NCI-H226 (cell line): ENCODE data around the gene ERCC5.

Experiments
- DNase-seq: peaks from one replicate; pipeline ENCODE4 v3.0.0-alpha.2; 2015

Gene ERCC5

DNA sequence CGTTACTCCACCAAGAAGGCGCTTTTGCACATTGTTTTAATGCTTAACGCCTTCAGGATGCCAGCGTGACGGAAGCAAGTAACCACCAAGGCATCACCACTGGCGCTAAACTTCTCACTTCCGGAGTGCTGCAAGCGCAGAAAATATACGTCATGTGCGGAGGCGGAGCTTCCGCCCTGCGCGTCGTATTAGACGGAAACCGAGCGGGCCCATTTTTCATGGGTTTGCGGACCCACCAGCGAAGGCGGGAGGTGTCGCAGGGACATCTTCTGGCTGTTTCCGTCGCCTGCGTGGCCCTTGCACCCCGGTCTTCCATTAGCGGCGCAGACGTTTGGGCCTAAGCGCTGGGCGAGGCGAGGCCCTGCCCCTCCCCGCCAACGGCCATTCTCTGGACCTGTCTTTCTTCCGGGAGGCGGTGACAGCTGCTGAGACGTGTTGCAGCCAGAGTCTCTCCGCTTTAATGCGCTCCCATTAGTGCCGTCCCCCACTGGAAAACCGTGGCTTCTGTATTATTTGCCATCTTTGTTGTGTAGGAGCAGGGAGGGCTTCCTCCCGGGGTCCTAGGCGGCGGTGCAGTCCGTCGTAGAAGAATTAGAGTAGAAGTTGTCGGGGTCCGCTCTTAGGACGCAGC, at the start of gene ERCC5:
ERCC5 (plus strand) TSS at position 403 of the 631 bp plus-strand sequence. CDS start 235 bp downstream, outside the sequence.
- peak; percentile 94 for DNase-seq

DNA sequence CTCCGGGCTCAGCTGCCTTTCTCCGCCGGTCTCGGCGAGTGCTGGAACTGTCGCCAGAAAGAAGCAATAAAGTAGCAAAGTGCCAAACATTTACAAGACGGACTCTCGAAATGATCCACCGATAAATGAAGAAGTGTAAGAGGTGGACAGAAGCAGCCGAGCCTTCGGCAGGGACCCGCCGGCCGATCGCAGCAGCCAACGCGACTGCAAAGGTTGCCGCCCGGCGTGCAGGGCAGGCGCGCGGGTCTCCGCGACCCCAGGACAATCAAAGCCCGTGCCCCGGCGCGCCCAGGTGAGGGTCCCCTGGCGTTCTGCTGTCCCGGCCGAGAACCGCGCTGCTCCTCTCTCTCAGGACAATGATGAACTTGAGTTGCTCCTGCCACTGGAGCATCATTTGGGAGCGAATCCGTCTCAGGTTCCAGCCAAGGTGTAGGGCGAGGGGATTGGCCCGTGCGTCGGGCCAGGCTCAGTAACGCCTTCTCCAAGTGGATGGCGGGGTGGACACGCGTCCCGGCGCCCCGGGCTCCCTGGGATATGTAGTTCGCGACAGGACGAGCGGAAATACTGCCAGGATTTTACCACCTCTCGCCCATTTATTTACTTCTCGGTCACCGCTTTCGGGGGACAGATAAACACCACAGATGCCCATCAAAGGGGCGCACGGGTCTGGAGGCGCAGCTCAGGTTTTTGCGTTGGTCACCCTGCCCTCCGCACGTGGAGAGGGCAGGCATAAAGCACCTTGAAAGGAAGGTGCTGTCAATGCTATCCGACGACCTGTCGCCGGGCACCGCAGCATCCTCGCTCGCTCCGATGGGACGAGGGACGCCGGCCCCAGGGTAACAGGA, 47.0 kb upstream of the ERCC5 start, which contains the start of the genes BIVM and POGLUT2:
BIVM (plus strand) TSS at position 539 of the 845 bp plus-strand sequence. CDS start 8,149 bp downstream, outside the sequence.
POGLUT2 (minus strand) TSS at position 396 of the 845 bp plus-strand sequence; CDS start at position 90, 306 bp downstream.
- peak; percentile 94 for DNase-seq

DNA sequence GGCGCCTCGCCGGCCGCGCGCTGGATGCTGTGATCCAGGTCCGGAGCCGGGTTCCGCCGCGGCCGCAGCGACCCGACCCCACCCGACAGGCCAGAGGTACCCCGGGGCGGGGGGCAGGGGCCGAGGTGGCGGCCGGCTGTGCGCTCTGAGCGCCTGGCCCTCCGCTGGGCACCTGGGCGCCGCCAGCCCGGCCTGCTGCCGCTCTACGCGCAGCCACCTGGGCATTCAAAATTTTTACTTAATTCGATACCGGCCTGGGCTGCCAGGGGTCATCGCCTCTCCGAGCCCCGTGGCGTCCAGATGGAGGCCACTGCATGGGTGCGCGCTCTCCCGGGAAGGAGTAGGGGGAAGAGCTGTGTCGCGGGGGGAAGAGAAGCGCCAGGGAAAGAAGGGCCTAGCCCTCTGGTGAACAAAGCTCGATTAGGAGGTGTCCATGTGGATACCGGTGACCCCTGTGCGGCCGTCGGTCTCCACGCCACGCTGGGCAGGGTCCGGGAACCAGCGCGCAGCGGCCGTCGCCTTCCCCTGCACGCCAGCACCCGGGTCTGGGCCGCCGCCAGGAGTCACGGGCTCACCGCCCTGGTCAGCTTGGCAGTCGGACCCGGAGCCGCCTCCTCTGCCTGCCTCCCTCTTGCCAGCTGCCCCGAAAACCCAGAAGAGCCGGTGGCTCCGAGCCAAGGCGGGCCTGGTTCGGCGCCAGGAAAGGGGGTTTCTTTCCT, 46.2 kb upstream of the ERCC5 start:
- no peak for DNase-seq

DNA sequence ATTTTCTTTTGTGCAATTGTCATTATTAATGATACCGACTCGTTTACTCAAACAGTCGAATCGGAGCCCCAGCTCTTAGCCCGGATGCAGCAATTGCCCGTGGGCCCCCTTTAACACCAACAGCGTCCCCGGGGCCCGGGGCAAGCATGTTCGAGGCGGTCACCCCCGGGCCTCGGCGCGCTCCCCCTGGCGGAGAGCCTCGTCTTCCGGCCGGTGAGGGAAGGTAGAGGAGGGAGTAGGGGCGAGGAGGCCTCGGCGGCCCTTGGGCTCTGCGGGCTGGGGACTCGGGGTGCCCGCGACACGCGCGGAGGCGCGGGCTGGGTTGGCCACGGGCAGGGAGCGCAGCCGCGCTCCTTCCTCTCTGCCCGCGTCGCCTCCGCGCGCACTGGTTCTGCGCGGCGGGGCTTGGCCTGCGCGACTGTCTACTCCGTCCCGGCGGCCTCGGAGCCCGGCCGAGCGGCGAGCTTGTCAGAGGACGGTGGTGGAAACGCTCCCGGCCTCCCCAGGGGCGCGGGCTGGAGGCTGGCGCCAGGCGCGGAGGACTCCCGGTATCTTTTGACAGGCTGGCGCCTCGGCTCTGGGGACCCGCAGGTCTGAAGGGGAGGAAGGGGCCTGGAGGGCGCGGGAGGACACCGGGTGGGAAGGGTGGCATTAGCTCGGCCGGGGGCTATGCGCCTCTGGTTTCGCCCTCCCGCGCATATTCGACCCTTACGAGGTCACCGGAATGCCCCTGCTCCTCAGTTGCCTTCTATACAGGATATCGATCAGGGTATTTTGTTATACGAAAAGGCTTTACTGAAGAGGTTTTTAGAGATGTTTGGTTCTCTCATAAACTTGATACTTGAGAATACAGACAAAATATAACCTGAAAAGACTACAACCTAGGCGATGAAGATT, 45.4 kb upstream of the ERCC5 start:
- peak; percentile 75 for DNase-seq

DNA sequence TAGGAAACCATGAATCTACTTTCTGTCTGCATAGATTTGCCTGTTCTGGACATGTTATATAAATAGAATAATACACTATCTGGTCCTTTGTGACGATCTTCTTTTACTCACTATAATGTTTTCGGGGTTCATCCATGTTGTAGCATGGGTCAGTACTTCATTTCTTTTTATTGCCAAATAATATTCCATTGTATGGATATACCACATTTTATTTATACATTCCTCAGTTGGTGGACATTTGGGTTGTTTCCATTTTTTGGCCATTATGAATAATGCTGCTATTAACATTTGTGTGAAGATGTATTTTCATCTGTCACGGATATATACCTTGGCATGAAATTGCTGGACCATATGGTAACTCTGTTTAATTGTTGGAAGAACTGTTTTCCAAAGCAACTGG, 40.2 kb upstream of the ERCC5 start:
- DNase-seq: no peak

DNA sequence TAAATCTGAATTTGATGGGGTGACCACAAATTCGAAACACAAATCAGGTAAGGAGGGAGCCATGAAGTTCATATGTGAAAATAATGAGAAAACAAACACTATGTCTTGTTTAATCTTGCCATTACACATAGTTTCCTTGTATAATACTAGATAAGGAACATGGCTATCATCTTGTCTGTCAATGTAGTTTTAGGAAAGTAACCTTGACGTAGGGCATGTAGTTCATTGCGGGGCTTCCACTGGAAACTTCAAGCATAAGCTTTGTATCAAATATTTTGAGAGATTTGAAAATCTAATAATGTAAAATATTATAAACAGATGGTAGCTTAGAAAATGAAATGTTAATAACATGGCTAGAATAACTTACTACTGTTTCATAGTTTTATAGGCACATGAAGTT, 38.1 kb upstream of the ERCC5 start:
- no peak for DNase-seq

DNA sequence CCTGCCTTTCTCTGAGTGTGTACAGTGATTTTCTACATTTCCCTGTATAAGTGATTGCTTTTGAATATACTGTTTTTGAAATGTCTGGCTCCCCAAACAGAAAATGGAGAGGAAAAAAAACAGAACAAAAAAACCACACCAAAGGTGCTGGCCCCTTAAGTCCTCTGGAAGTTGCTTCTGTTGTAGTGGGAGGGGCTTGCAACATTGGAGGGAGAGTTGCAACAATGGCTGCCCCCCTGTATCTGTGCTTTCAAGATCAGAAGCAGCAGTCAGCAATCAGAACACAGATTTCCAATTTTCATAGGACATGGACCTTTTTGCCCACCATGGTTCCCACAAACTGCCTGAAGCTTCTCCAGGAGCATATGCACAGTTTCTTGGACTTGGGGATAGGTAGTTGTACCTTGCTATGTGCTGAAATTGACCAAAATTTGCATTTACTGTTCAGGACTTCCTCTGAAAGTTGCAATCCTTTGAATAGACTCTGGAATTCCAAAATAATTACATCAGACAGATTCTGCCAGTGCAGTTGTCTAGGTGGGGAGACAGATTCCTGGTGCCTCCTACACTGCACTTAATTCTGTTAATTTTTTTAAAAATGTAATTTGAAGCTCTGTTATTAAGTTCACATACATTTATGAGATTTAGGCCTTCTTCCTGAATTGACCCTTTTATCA, 33.1 kb upstream of the ERCC5 start:
- DNase-seq: peak; percentile 73

DNA sequence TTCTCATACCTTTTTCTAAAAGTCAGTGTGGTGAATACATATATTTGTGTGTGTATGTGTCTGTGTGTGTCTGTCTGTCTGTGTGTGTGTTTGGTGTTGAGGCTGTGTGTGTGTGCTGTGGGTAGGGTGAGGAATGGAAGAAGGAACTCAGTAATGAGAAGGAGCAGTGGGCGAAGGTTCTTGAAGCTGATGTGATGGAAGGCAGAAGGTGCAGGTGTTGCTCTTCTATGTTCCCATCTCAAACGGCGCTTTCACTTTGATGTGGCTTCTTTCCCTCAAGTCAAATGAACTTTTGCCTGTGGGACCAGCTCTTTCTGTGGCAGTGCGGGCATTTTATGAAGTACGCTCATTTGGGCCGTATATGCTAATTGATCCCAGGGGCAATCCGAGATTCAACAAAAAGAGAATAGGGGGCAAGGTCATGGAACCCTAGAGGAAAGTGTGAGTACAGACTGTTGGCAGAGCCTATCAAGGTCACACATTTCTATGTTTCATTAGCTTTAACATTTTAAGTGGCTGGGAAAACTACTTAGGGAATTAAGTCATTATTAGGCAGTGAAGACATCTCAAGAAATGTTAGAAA, 31.7 kb upstream of the ERCC5 start:
- no peak for DNase-seq

DNA sequence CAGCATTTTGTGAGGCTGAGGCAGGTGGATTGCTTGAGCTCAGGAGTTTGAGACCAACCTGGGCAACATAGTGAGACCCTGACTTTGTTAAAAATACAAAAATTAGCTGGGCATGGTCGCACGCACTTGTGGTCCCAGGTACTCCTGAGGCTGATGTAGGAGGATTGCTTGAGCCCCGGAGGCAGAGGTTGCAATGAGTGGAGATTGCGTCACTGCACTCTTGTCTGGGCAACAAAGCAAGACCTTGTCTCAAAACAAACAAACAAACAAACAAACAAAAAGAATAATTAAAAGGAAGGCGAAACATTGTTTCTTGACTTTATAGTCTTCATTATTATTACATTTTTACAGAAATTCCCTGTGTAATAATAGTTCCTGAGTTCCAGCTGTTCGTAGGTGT, 31.0 kb upstream of the ERCC5 start:
- no peak for DNase-seq

DNA sequence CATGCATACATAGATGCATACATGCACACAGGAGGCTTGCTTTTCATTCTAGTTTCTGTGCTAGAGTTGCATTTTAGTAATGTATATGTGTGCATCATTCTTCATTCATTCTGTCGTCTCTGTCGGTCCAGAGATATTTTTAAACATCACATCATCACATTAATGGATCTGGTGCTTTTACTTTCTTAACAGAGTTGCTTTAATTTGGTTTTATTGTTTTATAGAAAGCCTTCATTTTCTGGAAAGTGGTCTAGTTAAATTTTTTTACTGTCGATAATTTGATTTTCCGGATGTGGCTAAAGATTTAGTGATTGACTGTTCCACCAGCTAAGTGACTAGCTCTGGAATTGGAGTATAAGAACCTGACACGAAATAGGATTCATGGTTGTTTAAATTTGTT, 30.0 kb upstream of the ERCC5 start:
- no peak for DNase-seq

DNA sequence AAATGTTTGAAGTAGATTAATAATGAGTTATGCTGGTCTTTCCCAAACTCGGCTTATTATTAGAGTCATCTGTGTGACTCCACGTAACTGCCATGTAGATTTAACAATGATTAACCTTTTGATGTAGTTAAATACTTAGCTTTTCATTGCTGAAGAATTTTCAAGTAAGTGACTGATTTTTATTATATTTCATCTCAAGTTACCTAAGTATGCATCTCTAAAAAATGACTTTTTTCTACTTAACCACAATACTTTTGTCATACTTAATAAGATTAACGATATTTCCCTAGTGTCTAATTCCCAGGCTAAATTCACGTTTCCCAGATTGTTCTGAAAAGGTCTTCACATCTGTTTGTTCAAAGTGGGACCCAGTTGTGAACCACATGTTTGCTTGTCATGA, 29.1 kb upstream of the ERCC5 start:
- DNase-seq: no peak

DNA sequence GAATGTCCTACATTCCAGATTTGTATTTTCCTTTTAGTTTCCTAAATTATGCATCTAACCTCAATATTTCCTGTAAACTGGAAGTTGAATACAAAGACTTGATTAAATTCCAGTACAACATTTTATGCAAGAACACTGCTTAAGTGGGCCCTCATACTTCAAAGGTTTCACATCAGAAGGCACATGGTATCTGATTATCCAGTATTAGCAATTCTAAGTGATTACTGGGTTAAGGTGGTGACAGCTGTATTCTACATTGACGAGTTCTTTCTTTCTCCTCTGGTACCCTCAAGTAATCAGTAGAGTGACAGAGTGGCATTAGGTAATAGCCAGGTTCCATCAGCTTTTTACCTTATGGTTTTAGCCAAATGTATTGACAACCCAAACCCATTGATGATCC, 28.6 kb upstream of the ERCC5 start:
- DNase-seq: no peak

DNA sequence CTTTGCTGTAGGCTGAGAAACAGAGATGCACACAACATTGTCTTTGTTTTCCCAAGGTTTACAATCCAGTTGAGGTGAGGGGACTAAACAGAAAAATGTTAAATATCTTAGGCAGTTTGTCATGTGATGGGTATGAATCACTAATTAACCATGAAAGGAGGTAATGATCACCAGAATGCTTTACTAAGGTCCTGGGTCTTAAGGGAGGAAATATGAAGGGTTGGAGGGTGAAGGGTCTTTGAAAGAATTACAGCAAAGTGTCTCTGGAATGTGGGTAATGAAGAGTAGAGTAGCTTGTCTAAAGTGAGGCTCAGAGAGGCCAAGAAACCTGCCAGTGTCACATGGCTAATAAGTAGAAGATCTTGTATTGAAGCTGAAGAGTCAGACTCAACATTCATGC, 27.9 kb upstream of the ERCC5 start:
- DNase-seq: no peak

DNA sequence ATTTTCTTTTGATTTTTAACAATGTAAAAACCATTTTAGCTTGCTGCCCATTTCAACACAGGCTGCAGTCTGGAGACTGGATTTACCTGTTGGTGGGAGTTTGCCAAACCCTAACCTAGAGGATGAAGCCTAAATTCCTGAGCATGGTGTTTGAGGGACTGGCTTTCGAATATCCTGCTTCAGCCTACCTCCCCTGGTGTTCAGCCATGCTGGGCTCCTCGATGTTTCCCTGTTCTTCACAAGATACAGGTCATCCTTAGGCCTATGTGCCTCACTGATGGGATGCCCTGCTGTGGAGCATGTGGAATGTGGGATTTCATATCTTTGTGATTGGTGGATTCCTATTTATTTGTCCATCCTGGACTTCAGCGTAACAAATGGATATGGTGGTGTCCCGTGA, 20.4 kb upstream of the ERCC5 start:
- peak; percentile 38 for DNase-seq

DNA sequence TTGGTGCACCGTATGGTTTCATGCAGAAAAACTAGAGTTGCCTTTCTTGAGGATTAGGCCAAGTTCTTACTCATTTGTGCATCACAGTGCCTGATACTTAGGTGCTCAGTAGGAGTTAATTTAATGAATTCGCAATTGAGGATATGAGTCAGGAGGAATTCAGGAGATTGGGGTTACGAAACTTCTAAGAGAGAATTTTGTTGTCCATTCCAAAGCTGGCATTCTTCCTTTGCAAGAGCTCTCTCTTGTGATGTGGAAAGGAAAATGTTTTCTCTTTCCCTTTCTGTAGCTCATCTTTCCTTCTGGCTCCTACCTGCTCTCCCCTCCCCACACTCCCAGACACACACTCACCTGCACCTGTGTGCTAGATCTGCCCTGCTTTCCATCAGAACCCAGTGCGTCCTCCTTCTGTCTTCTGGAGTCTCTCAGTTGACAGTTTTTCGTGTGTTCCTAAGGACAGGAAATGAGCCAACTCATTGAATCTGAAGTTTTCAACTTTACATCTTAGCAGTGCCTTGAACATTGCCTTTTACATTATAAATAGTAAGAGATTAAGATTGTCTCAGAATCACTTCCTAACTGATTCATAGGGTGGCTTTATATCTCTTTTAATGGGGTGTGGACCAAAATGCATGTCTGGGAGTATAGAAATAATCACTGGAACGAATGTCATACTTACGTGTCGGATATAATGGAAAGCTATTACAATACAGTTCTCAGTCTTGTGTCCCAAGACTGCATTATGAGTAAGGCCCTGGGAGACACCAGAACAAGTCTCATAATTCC, 19.7 kb upstream of the ERCC5 start:
- DNase-seq: peak; percentile 92

DNA sequence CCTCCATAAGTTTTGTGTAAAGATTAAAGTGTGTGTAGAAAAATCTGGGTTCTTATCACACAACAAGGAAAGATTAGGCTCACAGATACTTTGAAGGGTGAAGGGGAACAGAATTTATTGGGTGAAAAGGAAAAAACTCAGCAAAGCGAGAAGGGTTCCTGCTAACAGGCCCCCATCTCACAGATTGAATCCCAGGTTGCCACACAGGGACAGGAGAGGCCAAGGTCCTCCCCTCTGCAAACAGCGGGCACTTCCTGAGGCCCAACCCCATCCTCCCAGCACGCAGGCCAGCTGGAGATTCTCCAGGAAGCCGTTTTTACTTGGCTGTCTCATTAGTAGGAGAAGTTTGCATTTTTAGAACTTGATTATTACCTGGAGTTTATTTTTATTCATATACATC, 15.2 kb upstream of the ERCC5 start:
- DNase-seq: no peak

DNA sequence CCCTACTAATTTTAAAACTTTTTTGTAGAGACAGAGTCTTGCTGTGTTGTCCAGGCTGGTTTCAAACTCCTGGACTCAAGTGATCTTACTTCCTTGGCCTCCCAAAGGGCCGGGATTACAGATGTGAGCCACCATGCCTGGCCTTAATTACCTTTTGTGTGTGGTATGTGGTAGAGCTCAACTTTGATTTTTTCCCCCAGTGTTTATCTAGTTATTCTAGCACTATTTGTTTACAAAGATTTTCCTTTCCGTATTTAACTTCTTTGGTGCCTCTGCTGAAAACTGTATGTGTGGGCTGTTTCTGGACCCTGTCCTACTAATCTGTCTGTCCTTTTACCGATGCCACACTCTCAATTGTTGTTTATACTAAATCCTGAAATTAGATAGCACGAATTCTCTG, 9.4 kb upstream of the ERCC5 start:
- DNase-seq: no peak

DNA sequence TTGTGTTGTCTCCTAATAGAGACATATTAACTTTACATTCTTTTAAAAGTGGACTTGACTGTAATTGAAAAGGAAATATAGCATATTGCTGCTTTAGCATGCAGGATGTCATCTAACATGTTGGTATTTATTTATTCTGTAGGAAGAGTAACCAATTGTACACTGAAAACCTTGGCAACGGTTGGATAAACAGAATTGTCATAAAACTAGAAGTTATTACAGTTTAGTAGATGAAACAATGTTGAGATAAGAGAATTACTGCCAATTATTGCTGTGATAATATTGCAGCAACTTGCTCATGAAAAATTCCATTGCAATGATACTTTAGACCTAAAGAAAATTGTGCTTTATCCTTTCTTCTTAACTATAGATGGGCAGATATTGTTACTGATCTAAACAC, 7.6 kb upstream of the ERCC5 start:
- DNase-seq: no peak

DNA sequence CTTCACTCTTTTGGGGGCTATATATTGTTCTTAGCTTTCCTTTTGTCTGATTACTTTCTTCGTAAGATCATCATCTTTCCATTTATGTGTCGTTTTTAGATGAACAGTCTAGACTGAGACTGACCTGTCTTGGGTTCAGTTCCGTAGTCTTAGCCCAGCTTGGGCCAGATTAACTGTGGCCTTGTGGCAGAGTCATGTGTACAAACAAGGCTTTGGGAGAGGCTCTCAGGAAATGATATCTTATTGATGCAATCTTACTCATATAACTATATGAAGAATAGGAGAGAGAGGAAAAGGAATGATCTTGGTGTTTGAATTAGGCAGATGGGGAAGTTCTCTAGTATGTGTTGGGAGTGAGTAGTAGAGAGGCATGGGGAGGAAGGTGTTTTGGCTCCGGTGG, 6.8 kb upstream of the ERCC5 start:
- DNase-seq: no peak

DNA sequence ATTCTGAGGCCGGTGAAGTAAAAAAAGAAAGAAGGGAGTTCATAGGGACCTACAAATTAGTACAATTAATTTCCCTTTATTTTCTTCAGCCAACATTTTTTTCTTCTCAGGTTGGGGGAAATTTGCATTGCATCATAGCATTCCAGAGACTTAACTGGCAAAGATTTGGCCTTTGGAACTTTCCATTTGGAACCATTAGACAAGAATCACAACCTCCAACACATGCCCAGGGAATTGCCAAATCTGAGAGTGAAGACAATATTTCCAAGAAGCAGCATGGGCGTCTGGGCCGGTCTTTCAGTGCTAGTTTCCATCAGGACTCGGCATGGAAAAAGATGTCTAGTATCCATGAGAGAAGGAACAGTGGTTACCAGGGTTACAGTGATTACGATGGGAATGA, 6.4 kb upstream of the ERCC5 start:
- DNase-seq: peak; percentile 52

DNA sequence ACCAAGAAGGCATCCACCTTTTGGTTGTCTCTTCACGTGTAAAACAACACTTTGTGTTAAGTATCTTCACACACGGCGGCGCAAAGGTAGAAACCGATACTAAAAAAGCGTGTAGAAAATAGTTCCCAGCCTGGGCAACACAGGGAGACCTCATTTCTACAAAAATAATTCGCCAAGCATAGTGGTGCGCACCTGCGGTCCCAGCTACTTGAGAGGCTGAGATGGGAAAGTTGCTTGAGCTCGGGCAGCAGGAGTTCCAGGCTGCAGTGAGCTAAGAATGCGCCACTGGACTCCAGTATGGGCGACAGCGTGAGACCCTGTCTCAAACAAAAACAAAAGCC, 573 bp upstream of the ERCC5 start:
- no peak for DNase-seq
